GM23338 (cell line): ENCODE data around the gene CREB3L2.

Source experiments
- EZH2phosphoT487 ChIP-seq: fragments of 200-600 bp; sonication (generic); IDR thresholded peaks from one replicate; pipeline ENCODE4 v1.8.1; 2018; ENCODE audit warnings: antibody characterized with exemption; ENCODE audit not compliant: unreplicated experiment
- TF ChIP-seq, protein P1 (sequence below), 2 experiments: fragments of 200-600 bp in 1 of 2; sonication (generic) in 1 of 2; conservative IDR thresholded peaks; 2 replicates each; pipeline versions ENCODE4 v1.5.1 to v1.6.1; 2016 to 2017; ENCODE audit warnings: antibody characterized with exemption in 2 of 2, low read depth in 2 of 2, mild to moderate bottlenecking in 2 of 2, moderate library complexity in 1 of 2

- TF ChIP-seq, protein P1, sequence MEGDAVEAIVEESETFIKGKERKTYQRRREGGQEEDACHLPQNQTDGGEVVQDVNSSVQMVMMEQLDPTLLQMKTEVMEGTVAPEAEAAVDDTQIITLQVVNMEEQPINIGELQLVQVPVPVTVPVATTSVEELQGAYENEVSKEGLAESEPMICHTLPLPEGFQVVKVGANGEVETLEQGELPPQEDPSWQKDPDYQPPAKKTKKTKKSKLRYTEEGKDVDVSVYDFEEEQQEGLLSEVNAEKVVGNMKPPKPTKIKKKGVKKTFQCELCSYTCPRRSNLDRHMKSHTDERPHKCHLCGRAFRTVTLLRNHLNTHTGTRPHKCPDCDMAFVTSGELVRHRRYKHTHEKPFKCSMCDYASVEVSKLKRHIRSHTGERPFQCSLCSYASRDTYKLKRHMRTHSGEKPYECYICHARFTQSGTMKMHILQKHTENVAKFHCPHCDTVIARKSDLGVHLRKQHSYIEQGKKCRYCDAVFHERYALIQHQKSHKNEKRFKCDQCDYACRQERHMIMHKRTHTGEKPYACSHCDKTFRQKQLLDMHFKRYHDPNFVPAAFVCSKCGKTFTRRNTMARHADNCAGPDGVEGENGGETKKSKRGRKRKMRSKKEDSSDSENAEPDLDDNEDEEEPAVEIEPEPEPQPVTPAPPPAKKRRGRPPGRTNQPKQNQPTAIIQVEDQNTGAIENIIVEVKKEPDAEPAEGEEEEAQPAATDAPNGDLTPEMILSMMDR (conservative IDR thresholded peaks at IDR 0.05; ENCODE audit: low read depth in 2 of 2): no peak
- no peak for TF ChIP-seq EZH2phosphoT487
Observed at GRCh38 chr7:137990251-137990941, 11.5 kb downstream of the CREB3L2 start.
